Amygdala (tissue), 56 donors: ENCODE measurements around the gene AUTS2.
A peak's percentile ranks its signal among the peaks of the same experiment; 100 is the strongest.

ENCODE experiments used
- DNase-seq, 56 donors: peaks; one replicate each; lab custom pipeline; 2025; lab: John Stamatoyannopoulos, UW

Gene AUTS2

DNA sequence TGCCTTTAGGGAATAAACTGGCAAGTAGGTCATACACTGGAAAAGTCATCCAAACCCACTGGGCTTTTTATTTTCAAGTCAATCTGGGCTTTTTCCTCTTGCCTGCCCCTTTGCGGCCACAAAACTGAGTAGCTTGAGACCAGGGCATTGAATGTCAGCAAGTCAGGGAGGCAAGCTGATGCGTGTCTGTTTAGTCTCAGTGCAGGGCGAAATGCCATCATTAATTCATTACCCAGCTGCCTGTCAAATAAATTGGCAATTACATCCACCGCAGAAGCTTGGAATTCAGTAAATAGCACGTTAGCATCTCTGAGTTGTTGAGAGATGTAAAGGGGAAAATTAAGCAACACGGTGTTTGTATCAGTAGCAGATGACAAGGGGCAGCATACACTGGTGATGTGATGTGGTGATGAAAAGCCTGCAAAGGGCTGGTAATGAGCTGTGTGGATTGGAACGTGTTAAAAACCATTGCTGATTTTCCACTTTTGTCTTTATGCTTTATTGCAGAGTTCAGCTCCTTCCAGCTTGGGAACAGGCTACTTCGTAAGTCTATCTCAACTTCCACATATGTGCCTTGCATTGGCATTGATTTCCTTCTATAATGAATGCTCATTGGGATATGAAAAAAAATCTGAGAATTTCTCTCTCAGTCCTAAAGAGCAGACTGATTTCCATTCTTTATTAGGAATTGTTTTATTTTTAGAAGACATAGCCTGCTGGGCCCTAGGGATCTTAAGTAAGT, 535.9 kb downstream of the AUTS2 start:
- DNase-seq: no peak

GRCh38 chr7:70135656-70136055, 537.4 kb downstream of the AUTS2 start:
- peak in 14 of 56 donors; percentile 0 to 41 (median 8) for DNase-seq

- no peak for DNase-seq
These were observed 538.9 kb downstream of the AUTS2 start for GRCh38 chr7:70137126-70137525.

DNA sequence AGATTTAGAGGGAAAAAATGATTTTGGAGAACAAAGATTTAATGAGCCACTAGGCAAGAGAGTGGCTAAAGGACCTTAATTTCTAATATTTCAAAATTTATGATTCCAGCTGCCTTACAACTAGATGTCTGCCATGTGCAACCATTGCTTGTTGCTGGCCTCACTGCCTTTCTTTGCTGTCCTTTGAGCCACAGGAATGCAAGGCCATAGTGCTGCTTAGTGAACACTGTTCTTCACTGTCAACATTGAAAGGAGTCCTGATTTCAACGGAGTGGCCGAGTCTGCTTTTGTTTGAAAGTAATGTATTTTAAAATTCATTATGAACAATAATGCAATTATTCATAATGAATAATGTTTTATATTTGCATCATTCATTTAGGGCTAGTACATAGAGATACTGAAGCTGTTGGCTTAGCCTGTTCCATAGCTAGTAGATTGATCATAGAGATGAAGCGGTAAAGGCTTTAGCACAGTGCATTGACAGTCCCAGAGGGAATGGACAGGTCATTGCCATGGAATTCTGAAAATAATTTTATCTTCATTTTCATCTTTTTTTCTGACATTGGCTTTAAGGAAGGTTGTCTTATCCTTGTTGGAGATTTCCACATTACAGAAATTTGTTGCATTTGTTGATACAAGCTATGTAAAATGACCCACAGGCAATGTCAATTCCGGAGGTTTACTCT, 544.1 kb downstream of the AUTS2 start:
- no peak for DNase-seq

DNA sequence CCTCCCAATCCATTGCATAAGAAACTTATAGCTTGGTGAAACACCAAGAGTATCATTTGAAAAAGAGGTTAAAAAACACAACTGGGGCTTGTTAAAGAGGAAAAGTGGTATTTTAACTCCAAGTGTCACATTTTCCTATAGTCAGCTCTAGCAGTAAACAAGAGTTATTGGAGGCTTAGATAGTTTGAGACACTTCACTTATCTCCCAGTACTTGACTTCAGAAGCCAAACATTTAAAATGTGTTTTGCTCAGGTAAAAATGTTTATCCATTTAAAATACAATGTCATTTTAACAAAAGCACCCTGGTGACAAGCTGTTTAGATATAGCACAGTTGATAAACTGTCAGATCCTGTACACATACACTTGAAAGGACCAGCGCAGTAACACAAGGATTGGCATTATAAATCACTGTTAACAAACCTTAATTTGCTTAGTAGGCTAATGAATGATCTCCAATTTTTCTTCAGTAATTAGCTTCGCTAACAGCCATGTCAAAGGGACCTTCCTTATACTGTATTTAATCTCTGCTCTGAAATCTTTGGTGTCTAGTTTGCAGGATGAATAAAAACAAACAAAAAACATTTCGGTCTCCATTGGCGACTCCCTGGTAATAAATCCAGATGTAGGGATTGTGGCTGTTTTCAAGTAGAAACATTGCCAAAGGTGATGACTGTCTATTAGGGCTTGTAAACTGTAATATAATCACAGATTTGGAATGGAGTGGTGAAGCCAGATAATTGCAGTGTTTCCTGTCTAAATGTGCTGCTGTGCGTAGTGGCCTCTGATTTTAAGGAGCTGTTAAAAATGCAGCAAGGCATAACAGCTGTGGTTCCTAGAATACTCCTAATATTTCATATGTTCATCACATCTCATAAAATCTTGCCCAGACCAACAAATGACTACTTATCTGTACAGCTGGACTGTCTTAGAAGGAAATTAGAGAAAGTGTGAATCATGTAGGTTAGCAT, 545.1 kb downstream of the AUTS2 start:
- DNase-seq: no peak

GRCh38 chr7:70148997-70149396, 550.7 kb downstream of the AUTS2 start:
- DNase-seq: no peak

DNA sequence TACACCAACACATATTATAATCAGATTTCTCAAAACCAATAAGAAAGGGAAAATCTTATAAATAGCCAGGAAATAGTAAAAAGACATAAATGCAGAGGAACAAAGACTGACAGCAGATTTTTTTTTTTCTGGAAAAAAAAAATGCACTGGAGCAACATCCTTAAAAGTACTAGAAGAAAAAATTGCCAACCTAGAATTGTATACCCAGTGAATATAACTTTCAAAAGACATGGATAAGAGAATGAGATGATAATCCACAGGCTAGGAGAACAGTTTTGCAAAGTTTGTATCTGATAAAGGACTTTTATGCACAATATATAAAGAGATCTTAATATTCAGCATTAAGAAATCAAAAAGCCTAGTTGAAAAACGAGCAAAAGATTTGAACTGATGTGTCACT, 554.0 kb downstream of the AUTS2 start:
- DNase-seq: no peak

DNA sequence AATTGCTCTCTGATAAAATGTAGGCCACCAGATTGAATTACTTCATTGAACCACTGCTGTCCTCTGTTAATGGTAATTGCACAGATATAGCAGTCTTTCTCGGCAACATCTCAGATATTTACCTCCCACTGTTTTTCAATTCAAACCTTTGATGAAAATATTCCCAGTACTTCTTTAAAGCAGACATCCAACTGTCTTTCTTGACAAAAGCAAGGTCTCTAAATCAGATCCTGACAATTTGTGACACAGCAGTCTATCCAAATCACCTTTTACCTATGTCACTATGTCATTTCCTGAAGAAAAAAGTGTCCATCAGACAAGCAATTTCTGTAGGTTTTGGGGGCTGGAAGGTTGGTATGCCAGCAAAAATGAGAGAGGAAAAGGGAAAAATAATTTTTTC, 555.7 kb downstream of the AUTS2 start:
- no peak for DNase-seq

GRCh38 chr7:70154521-70155180, 556.4 kb downstream of the AUTS2 start:
- DNase-seq: no peak

DNA sequence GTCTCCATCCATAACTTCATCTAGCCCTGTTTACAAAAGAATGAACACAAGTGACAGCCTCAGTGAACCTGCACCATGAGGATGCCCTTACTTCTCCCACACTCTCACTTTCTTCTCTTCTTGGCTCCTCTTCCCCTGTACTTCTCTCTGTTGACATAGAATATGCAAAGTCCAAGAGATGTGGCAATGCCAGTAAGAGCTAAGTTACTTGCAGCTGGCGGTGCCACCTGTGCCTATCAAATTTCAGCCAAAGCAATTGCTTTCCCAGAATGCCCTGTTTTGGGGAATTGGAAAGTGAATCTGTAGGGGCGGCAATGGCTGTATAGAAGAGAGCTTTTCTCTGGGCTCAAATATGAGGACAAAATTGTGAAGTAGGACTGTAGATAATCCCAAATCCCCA, 557.8 kb downstream of the AUTS2 start:
- DNase-seq: no peak

DNA sequence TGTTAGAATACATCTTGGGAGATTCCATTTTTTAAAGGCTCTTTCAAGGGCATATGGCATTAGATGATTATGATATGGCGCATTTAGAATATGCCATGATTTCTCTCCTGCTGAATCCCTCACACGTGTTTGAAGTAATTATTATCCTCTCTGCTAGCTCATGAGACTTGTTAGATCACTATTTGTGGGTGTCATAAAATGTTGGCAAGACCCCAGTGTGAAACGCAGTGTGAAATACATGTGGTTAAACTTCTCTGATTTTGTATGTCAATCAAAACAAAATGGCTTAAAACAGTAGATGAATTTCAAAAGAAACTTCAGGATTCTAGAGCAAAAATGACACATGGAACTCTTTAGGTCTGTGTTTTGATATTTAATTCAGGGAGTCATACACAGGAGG, 560.8 kb downstream of the AUTS2 start:
- DNase-seq: no peak

- no peak for DNase-seq
These were observed 567.3 kb downstream of the AUTS2 start for GRCh38 chr7:70165477-70166170.

GRCh38 chr7:70171369-70171920, 573.2 kb downstream of the AUTS2 start:
- no peak for DNase-seq

DNA sequence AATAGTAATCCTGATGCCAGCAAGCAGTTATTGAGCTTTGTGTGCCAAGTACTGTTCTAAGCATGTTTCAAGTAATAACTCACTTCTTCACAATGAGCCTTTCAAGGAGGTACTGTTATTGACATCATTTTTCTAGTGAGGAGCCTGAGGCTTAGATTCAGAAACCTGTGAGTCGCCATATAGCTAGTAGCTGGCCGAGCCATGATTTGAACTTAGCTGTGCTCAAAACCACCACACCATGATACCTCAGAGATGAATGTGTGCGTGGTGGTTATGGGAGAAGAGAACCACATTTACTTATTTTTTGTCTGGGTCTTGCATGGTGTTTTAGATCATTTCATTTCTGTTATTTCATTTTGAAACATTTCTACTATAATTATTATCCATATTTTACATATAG, 578.9 kb downstream of the AUTS2 start:
- no peak for DNase-seq

- DNase-seq: no peak
These were observed 579.9 kb downstream of the AUTS2 start for GRCh38 chr7:70178211-70178610.

- no peak for DNase-seq
These were observed 580.5 kb downstream of the AUTS2 start for GRCh38 chr7:70178787-70179186.

DNA sequence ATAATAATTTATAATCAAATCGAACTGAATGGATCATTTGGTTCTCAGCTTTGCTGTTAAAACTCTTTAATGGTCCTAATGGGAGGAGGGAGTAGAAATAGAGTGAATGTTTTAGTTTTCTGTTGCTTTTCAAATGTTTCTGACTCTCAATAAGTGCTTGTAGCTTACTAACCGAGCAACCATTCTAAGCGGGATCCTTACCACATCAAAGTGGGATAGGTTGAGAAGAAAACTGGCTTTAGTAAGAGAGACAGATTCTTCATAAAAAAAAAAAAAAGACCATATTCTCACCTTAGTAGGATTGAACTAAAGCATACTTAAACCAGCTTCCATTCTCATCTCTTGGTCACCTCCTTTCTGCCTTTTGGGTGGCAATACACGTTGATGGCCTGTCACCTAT, 584.2 kb downstream of the AUTS2 start:
- DNase-seq: no peak

GRCh38 chr7:70183278-70183677, 585.0 kb downstream of the AUTS2 start:
- DNase-seq: no peak

- no peak for DNase-seq
These were observed 590.8 kb downstream of the AUTS2 start for GRCh38 chr7:70188901-70189650.
